Activated CD8-positive, alpha-beta T cell treated with anti-CD3 and anti-CD28 coated beads for 36 hours (primary cell): ENCODE measurements around the gene ADD1. TPM values are rescaled to one million over a fixed set of nuclear protein-coding genes. Genes with fewer than 3 reads are reported as not detected.

Experiments
- ATAC-seq: fragments of 200-7000 bp; cut with Tn5 transposase; one replicate; pipeline ENCODE4 v1.10.0; 2021; ENCODE audit warnings: mild to moderate bottlenecking, moderate library complexity
- CTCF ChIA-PET: fragments of 350-600 bp; sonication (Branson Sonifier 250); formaldehyde crosslinking; loops from one replicate; lab custom pipeline; 2021; ENCODE audit warnings: antibody characterized with exemption; lab: Charles Lee
- POLR2A ChIA-PET: fragments of 350-600 bp; sonication (Branson Sonifier 250); formaldehyde crosslinking; loops from one replicate; lab custom pipeline; 2021; ENCODE audit warnings: antibody characterized with exemption; lab: Charles Lee
- DNase-seq: peaks from one replicate; pipeline ENCODE4 v3.0.0-alpha.2; 2020
- H3K27ac Mint-ChIP-seq: one replicate; pipeline ENCODE4 v1.8.0; 2021; ENCODE audit warnings: mild to moderate bottlenecking, mixed read lengths
- H3K27me3 Mint-ChIP-seq: one replicate; pipeline ENCODE4 v1.8.0; 2021; ENCODE audit warnings: mixed read lengths
- H3K36me3 Mint-ChIP-seq: one replicate; pipeline ENCODE4 v1.8.0; 2021; ENCODE audit warnings: low read depth, mixed read lengths
- H3K4me1 Mint-ChIP-seq: one replicate; pipeline ENCODE4 v1.8.0; 2021; ENCODE audit warnings: low read depth, mixed read lengths
- H3K4me3 Mint-ChIP-seq: one replicate; pipeline ENCODE4 v1.8.0; 2021; ENCODE audit warnings: mild to moderate bottlenecking, moderate library complexity, mixed read lengths
- H3K9me3 Mint-ChIP-seq: one replicate; pipeline ENCODE4 v1.8.0; 2021; ENCODE audit warnings: mixed read lengths
- CTCF ChIP-seq: fragments of 200-600 bp; IDR thresholded peaks from one replicate; pipeline ENCODE4 v1.8.0; 2022; ENCODE audit warnings: antibody characterized with exemption, mild to moderate bottlenecking
- intact Hi-C: fragments of 100-400 bp; cut with micrococcal nuclease; formaldehyde crosslinking; loops from one replicate; pipeline ENCODE4 v1.10.0; 2022
- total RNA-seq, 2 experiments: library from RNA; stranded (reverse); gene quantifications; one replicate each; pipeline ENCODE4 v1.2.3, GENCODE V29; 2021

ADD1 gene
- total RNA-seq, 2 experiments from 2014 or later = 149 to 154 TPM

GRCh38 chr4:2901186-2901585 lies 57.5 kb downstream of the ADD1 start:
- no peak for TF ChIP-seq CTCF
- no peak overlapping the region for H3K4me3 Mint-ChIP-seq
- H3K4me1 Mint-ChIP-seq = peaks cover 17% of the 10 kb centered on the region

GRCh38 chr4:2902126-2902525 lies 58.5 kb downstream of the ADD1 start:
- POLR2A ChIA-PET = no interaction called here

More at GRCh38 chr4:2901186-2901585, 57.5 kb downstream of the ADD1 start:
- H3K27ac Mint-ChIP-seq = no peak overlapping the region
- no peaks in the 10 kb centered on the region for H3K9me3 Mint-ChIP-seq
- ChIA-PET POLR2A (no interaction called here), CTCF (no interaction called here)
- H3K27me3 Mint-ChIP-seq = no peaks in the 10 kb centered on the region
- ATAC-seq (no peak), DNase-seq (no peak)
- intact Hi-C loops = no loop called here
- peaks cover 34% of the 10 kb centered on the region for H3K36me3 Mint-ChIP-seq

GRCh38 chr4:2905544-2905943 lies 61.9 kb downstream of the ADD1 start:
- TF ChIP-seq CTCF = no peak
- ChIA-PET POLR2A (interaction anchor here (0.9 kb wide), 1 partner anchor 47 kb away, joined by 3 read pairs; no protein-coding TSS in a partner anchor), CTCF (interaction anchor here (1.4 kb wide), 1 partner anchor 142 kb away, joined by 3 read pairs; no protein-coding TSS in a partner anchor)
- DNase-seq = no peak
- peaks cover 53% of the 10 kb centered on the region for H3K36me3 Mint-ChIP-seq
- H3K4me1 Mint-ChIP-seq = peaks cover 33% of the 10 kb centered on the region
- no peaks in the 10 kb centered on the region for H3K27me3 Mint-ChIP-seq
- H3K4me3 Mint-ChIP-seq = no peak overlapping the region
- no peak for ATAC-seq
- intact Hi-C loops = no loop called here
- no peaks in the 10 kb centered on the region for H3K9me3 Mint-ChIP-seq
- H3K27ac Mint-ChIP-seq = peak overlapping the region; percentile 52

More at GRCh38 chr4:2902126-2902525, 58.5 kb downstream of the ADD1 start:
- peak overlapping the region; percentile 55 for H3K27ac Mint-ChIP-seq
- H3K9me3 Mint-ChIP-seq = no peaks in the 10 kb centered on the region
- CTCF ChIA-PET = no interaction called here
- peaks cover 41% of the 10 kb centered on the region for H3K36me3 Mint-ChIP-seq
- ATAC-seq (no peak), DNase-seq (no peak)
- intact Hi-C loops = no loop called here
- TF ChIP-seq CTCF = no peak
- no peaks in the 10 kb centered on the region for H3K27me3 Mint-ChIP-seq
- no peak overlapping the region for H3K4me3 Mint-ChIP-seq
- H3K4me1 Mint-ChIP-seq = peaks cover 26% of the 10 kb centered on the region

DNA sequence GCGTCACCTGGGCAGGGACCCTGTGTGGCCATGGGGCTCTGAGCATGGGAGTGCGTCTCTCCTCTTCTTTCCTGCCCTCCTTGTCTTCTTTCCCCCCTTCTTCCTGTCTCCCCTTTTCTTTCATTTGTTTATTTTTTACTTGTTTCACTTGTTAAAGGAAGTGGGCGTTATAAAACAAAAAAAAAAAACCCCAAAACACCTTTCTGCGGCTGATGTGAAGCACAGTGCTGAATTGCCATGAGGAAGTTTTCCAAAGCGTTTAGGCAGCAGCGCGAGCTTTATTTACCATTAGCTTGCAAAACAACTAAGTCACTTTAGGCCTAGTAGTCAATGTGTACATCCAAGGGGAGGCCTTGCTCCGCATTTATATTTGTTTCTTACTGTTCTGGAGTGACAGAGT lies 62.6 kb downstream of the ADD1 start:
- CTCF ChIA-PET = interaction anchor here (1.2 kb wide), 1 partner anchor 17 kb away, joined by 4 read pairs; no protein-coding TSS in a partner anchor
- H3K4me3 Mint-ChIP-seq = no peak overlapping the region
- DNase-seq (no peak), ATAC-seq (peak; percentile 10)
- H3K36me3 Mint-ChIP-seq = peaks cover 49% of the 10 kb centered on the region
- no peaks in the 10 kb centered on the region for H3K9me3 Mint-ChIP-seq
- H3K27ac Mint-ChIP-seq = peak overlapping the region; percentile 80
- no peak for TF ChIP-seq CTCF
- H3K27me3 Mint-ChIP-seq = no peaks in the 10 kb centered on the region
- peaks cover 33% of the 10 kb centered on the region for H3K4me1 Mint-ChIP-seq
- intact Hi-C loops = no loop called here
- POLR2A ChIA-PET = no interaction called here

- DNase-seq = no peak
- peaks cover 33% of the 10 kb centered on the region for H3K4me1 Mint-ChIP-seq
- CTCF ChIA-PET = interaction anchor here (1.2 kb wide), 1 partner anchor 16 kb away, joined by 4 read pairs; no protein-coding TSS in a partner anchor
- ATAC-seq = peak; percentile 45
- POLR2A ChIA-PET = no interaction called here
- H3K36me3 Mint-ChIP-seq = peaks cover 49% of the 10 kb centered on the region
- no peak overlapping the region for H3K4me3 Mint-ChIP-seq
- TF ChIP-seq CTCF = no peak
- no peaks in the 10 kb centered on the region for H3K27me3 Mint-ChIP-seq
- intact Hi-C loops = no loop called here
- peak overlapping the region; percentile 20 for H3K27ac Mint-ChIP-seq
- no peaks in the 10 kb centered on the region for H3K9me3 Mint-ChIP-seq
Measured at GRCh38 chr4:2907226-2907625, 63.6 kb downstream of the ADD1 start.
